GM23248 (cell line): ENCODE measurements around the gene ANAPC7. TPM values are rescaled to one million over a fixed set of nuclear protein-coding genes. Genes with fewer than 3 reads are reported as not detected.

Experiments used
- DNase-seq: peaks from one replicate; pipeline ENCODE4 v3.0.0-alpha.2; 2015
- H2AFZ ChIP-seq: fragments of 200-600 bp; sonication (generic); 2 replicates; pipeline ENCODE4 v1.6.1; 2016; ENCODE audit warnings: antibody characterized with exemption
- H3F3A ChIP-seq: fragments of 200-600 bp; sonication (generic); 2 replicates; pipeline ENCODE4 v1.6.1; 2016; ENCODE audit warnings: mild to moderate bottlenecking, antibody characterized with exemption, mixed run types; ENCODE audit not compliant: insufficient read depth
- H3K27ac ChIP-seq: fragments of 200-600 bp; sonication (generic); 2 replicates; pipeline ENCODE4 v1.5.1; 2016; ENCODE audit warnings: mild to moderate bottlenecking
- H3K27me3 ChIP-seq: fragments of 200-600 bp; sonication (generic); replicated peaks from 2 replicates; pipeline ENCODE4 v1.6.1; 2016; ENCODE audit warnings: mild to moderate bottlenecking; ENCODE audit not compliant: insufficient read depth
- H3K36me3 ChIP-seq: fragments of 200-600 bp; sonication (generic); 2 replicates; pipeline ENCODE4 v1.6.1; 2016; ENCODE audit warnings: low read depth, mild to moderate bottlenecking
- H3K4me1 ChIP-seq: fragments of 200-600 bp; sonication (generic); 2 replicates; pipeline ENCODE4 v1.6.1; 2016; ENCODE audit warnings: mild to moderate bottlenecking; ENCODE audit not compliant: insufficient read depth
- H3K4me2 ChIP-seq: fragments of 200-600 bp; sonication (generic); one replicate; pipeline ENCODE4 v1.6.1; 2016; ENCODE audit warnings: mild to moderate bottlenecking; ENCODE audit not compliant: unreplicated experiment
- H3K4me3 ChIP-seq: fragments of 200-600 bp; sonication (generic); 2 replicates; pipeline ENCODE4 v1.5.1; 2016; ENCODE audit warnings: mild to moderate bottlenecking
- H3K79me2 ChIP-seq: fragments of 200-600 bp; sonication (generic); 2 replicates; pipeline ENCODE4 v1.6.1; 2016; ENCODE audit warnings: mild to moderate bottlenecking; ENCODE audit not compliant: insufficient read depth
- H3K9ac ChIP-seq: fragments of 200-600 bp; sonication (generic); 2 replicates; pipeline ENCODE4 v1.6.1; 2016; ENCODE audit warnings: mild to moderate bottlenecking
- H3K9me2 ChIP-seq: fragments of 200-600 bp; sonication (generic); 2 replicates; pipeline ENCODE4 v1.6.1; 2016; ENCODE audit warnings: mixed run types, mild to moderate bottlenecking, moderate library complexity; ENCODE audit not compliant: insufficient read depth
- H3K9me3 ChIP-seq: fragments of 200-600 bp; sonication (generic); one replicate; pipeline ENCODE4 v1.6.1; 2017; ENCODE audit warnings: low read depth
- H4K20me1 ChIP-seq: fragments of 200-600 bp; sonication (generic); 2 replicates; pipeline ENCODE4 v1.6.0; 2016; ENCODE audit not compliant: insufficient read depth
- EZH2 ChIP-seq: fragments of 200-600 bp; sonication (generic); IDR thresholded peaks from 2 replicates; pipeline ENCODE4 v1.6.1; 2018; ENCODE audit warnings: antibody characterized with exemption, mild to moderate bottlenecking; ENCODE audit not compliant: insufficient read depth, poor library complexity, severe bottlenecking
- EZH2phosphoT487 ChIP-seq: fragments of 200-600 bp; sonication (generic); IDR thresholded peaks from 2 replicates; pipeline ENCODE4 v1.6.1; 2018; ENCODE audit warnings: antibody characterized with exemption, moderate library complexity, mild to moderate bottlenecking, low read depth; ENCODE audit not compliant: insufficient read depth
- WGBS, 2 experiments: methylation state at CpG; one replicate each; pipeline ENCODE4 v1.1.6; 2015 to 2017; ENCODE audit warnings: low lambda C conversion rate in 2 of 2, low coverage in 1 of 2; ENCODE audit errors: missing lambda C conversion rate in 2 of 2; 5-methylcytosine and 5-hydroxymethylcytosine counted together
- in situ Hi-C: fragments of 300-500 bp; cut with MboI; formaldehyde crosslinking; loops from 2 replicates; pipeline ENCODE4 v1.15.0; 2020
- polyA plus RNA-seq: library from polyadenylated mRNA; unstranded; fragments of >200 nt; fragmentation: Nextera tagmentation; extraction: Ambion mirVana; gene quantifications from 2 replicates; pipeline ENCODE4 v1.2.1, GENCODE V29; 2016
- total RNA-seq: library from RNA; depleted of rRNA; stranded (reverse); fragments of >200 nt; shearing (Covaris generic); gene quantifications from 2 replicates; pipeline ENCODE4 v1.2.3, GENCODE V29; 2014

ANAPC7 gene
- total and polyA plus RNA-seq, 2 experiments from 2014 or later: 35.5 to 46.5 TPM

- peaks cover 80% of the 10 kb centered on the region for H3K36me3 ChIP-seq
These were observed 55.7 kb downstream of the ANAPC7 start for GRCh38 chr12:110347767-110348166.

GRCh38 chr12:110345963-110346362, 57.5 kb downstream of the ANAPC7 start:
- Histone ChIP-seq H3K4me1 (no peaks in the 10 kb centered on the region; the same call in 1 of the 2 replicates), H3K9ac (no peak overlapping the region), H3K9me3 (no peaks in the 10 kb centered on the region), H3K4me3 (no peak overlapping the region), H3F3A (peaks cover 78% of the 10 kb centered on the region), H3K79me2 (peaks cover 61% of the 10 kb centered on the region), H3K27ac (no peak overlapping the region), H3K9me2 (no peaks in the 10 kb centered on the region), H4K20me1 (no peaks in the 10 kb centered on the region), H3K27me3 (no peaks in the 10 kb centered on the region), H3K4me2 (no peak overlapping the region), H3K36me3 (peaks cover 97% of the 10 kb centered on the region), H2AFZ (no peak overlapping the region)
- no peak for DNase-seq
- in situ Hi-C loops: no loop called here
- WGBS, 2 experiments: 81 to 83% methylated on average over 12 of the region's 12 CpGs
- TF ChIP-seq EZH2 (no peak), EZH2phosphoT487 (no peak)

More at GRCh38 chr12:110347767-110348166, 55.7 kb downstream of the ANAPC7 start:
- H4K20me1 ChIP-seq: no peaks in the 10 kb centered on the region
- no peaks in the 10 kb centered on the region for H3K4me1 ChIP-seq
- H3K9me2 ChIP-seq: no peaks in the 10 kb centered on the region
- TF ChIP-seq EZH2 (no peak), EZH2phosphoT487 (no peak)
- H3K9ac ChIP-seq: no peak overlapping the region
- in situ Hi-C loops: no loop called here
- H3F3A ChIP-seq: peaks cover 77% of the 10 kb centered on the region
- no peak overlapping the region for H3K27ac ChIP-seq
- DNase-seq: no peak
- H3K9me3 ChIP-seq: no peaks in the 10 kb centered on the region
- H3K27me3 ChIP-seq: no peaks in the 10 kb centered on the region
- 92 to 94% methylated on average over 8 of the region's 8 CpGs for WGBS, 2 experiments
- peaks cover 43% of the 10 kb centered on the region for H3K79me2 ChIP-seq
- H3K4me2 ChIP-seq: no peak overlapping the region
- no peak overlapping the region for H2AFZ ChIP-seq
- H3K4me3 ChIP-seq: no peak overlapping the region

GRCh38 chr12:110345176-110345661, 58.3 kb downstream of the ANAPC7 start:
- H3K4me2 ChIP-seq: no peak overlapping the region
- H3K9me3 ChIP-seq: no peaks in the 10 kb centered on the region
- no peaks in the 10 kb centered on the region for H3K9me2 ChIP-seq
- no peak overlapping the region for H3K9ac ChIP-seq
- H3F3A ChIP-seq: peaks cover 73% of the 10 kb centered on the region
- H3K36me3 ChIP-seq: peaks cover 97% of the 10 kb centered on the region
- in situ Hi-C loops: no loop called here
- H3K4me3 ChIP-seq: no peak overlapping the region
- no peak for TF ChIP-seq EZH2
- no peak for TF ChIP-seq EZH2phosphoT487
- H3K4me1 ChIP-seq: no peaks in the 10 kb centered on the region; the same call in 1 of the 2 replicates
- H3K27ac ChIP-seq: no peak overlapping the region
- H4K20me1 ChIP-seq: no peaks in the 10 kb centered on the region
- WGBS, 2 experiments: 83 to 84% methylated on average over 11 of the region's 11 CpGs
- H3K79me2 ChIP-seq: peaks cover 68% of the 10 kb centered on the region
- no peaks in the 10 kb centered on the region for H3K27me3 ChIP-seq
- H2AFZ ChIP-seq: no peak overlapping the region
- DNase-seq: no peak

GRCh38 chr12:110344657-110345056, 58.9 kb downstream of the ANAPC7 start:
- H3F3A ChIP-seq: peaks cover 72% of the 10 kb centered on the region
- no peak overlapping the region for H2AFZ ChIP-seq
- no peak for DNase-seq
- in situ Hi-C loops: no loop called here
- H3K36me3 ChIP-seq: peaks cover 99% of the 10 kb centered on the region
- no peak overlapping the region for H3K9ac ChIP-seq
- no peak for TF ChIP-seq EZH2
- no peak for TF ChIP-seq EZH2phosphoT487
- peaks cover 74% of the 10 kb centered on the region for H3K79me2 ChIP-seq
- WGBS, 2 experiments: 93% methylated on average over 11 of the region's 11 CpGs
- no peaks in the 10 kb centered on the region for H4K20me1 ChIP-seq
- H3K4me3 ChIP-seq: no peak overlapping the region
- no peaks in the 10 kb centered on the region for H3K9me2 ChIP-seq
- H3K27me3 ChIP-seq: no peaks in the 10 kb centered on the region
- H3K27ac ChIP-seq: no peak overlapping the region
- H3K4me1 ChIP-seq: peaks cover 3% of the 10 kb centered on the region; the same call in 1 of the 2 replicates
- no peaks in the 10 kb centered on the region for H3K9me3 ChIP-seq
- no peak overlapping the region for H3K4me2 ChIP-seq
